Measurements from ENCODE around the gene SLC4A1. TPM values are rescaled to one million over a fixed set of nuclear protein-coding genes. Genes with fewer than 3 reads are reported as not detected.

Gene SLC4A1
- total RNA-seq, 6 experiments from 2014 or later: 0.06 to 31.8 (median 1.2) TPM

DNA sequence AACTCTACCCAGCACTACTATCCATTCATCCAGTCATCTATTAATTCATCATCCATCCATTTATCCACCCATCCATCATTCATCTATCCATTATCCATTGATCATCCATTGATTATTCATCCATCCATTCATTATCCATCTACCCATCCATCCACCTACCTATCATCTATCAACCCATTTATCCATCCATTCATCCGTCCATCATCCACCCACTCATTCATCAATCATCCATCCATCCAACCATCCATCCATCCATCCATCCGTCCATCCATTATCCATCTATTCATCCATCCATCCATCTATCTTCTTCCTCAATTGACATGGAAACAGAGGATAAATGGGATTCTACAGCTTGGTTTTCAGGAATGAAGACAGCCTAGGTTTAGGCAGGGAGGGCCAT lies 12.0 kb downstream of the SLC4A1 start:
- H3K36me3 ChIP-seq: no peaks in the 10 kb centered on the region
- H3K4me1 ChIP-seq: no peaks in the 10 kb centered on the region
- no peak overlapping the region for H3K4me3 ChIP-seq
- intact Hi-C loops (cut with DNase I): no loop called here
- TF ChIP-seq CTCF (IDR thresholded peaks at IDR 0.05): no peak
- no peak for TF ChIP-seq POLR2A (IDR thresholded peaks at IDR 0.05)
- H3K27me3 ChIP-seq: no peaks in the 10 kb centered on the region
- DNase-seq: no peak
- no peak overlapping the region for H3K27ac ChIP-seq
- 72% methylated on average over 2 of the region's 2 CpGs for WGBS (ENCODE audit: insufficient coverage, low coverage, low lambda C conversion rate, missing lambda C conversion rate)
- ATAC-seq: no peak
- no peaks in the 10 kb centered on the region for H3K9me3 ChIP-seq

DNA sequence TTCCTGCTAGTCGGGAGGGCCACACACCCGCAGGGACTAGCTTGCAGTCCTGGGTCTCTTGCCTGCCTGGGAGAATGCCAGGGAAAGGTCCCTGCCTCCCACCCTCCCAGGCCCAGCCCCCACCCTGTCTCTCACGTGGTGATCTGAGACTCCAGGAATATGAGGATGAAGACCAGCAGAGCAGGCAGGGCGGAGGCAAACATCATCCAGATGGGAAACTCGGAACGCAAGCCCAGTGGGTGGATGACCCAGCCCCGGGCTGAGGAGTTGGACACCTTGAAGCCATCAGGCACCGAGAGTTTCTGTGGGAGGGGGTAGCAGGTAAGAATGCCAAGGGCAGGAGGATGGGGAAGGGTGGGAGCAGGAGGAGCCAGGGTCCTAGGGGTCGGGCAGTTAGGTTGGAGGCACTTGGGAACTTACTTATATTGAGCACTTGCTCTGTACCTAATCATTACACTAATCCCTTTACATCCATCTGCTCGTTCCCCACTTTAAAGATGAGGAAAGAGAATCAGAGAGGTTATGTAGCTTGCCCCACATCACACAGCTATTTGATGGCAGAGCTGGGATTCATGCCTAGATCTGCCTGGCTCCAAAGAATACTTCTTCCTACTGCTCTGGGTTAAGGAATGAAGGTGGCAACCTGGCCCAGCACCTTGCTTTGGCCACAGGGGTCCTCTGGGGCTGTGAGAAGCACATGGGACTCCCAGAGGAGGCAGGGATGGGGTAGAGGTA lies 13.4 kb downstream of the SLC4A1 start:
- WGBS (ENCODE audit: insufficient coverage, low coverage, low lambda C conversion rate, missing lambda C conversion rate): 72% methylated on average over 8 of the region's 10 CpGs
- ATAC-seq: no peak
- Histone ChIP-seq H3K36me3 (no peaks in the 10 kb centered on the region), H3K27ac (no peak overlapping the region), H3K27me3 (no peaks in the 10 kb centered on the region), H3K4me1 (no peaks in the 10 kb centered on the region), H3K4me3 (no peak overlapping the region), H3K9me3 (no peaks in the 10 kb centered on the region)
- intact Hi-C loops (cut with DNase I): no loop called here
- TF ChIP-seq POLR2A (IDR thresholded peaks at IDR 0.05) (no peak), CTCF (IDR thresholded peaks at IDR 0.05) (no peak)
- no peak for DNase-seq

GRCh38 chr17:44253006-44253405 lies 14.9 kb downstream of the SLC4A1 start:
- Histone ChIP-seq H3K4me1 (peaks cover 0 to 4% (median under 1%) of the 10 kb centered on the region in 4 donors), H3K27ac (no peak overlapping the region), H3K4me3 (no peak overlapping the region), H3K36me3 (no peaks in the 10 kb centered on the region), H3K9me3 (no peaks in the 10 kb centered on the region), H3K27me3 (no peaks in the 10 kb centered on the region)
- WGBS (ENCODE audit: insufficient coverage, low coverage, low lambda C conversion rate, missing lambda C conversion rate): 74% methylated on average over 6 of the region's 14 CpGs
- intact Hi-C loops (cut with DNase I): no loop called here
- DNase-seq: no peak
- TF ChIP-seq CTCF (IDR thresholded peaks at IDR 0.05): no peak
- no peak for TF ChIP-seq POLR2A (IDR thresholded peaks at IDR 0.05)
- no peak for ATAC-seq

GRCh38 chr17:44251062-44251461 lies 16.9 kb downstream of the SLC4A1 start:
- DNase-seq (no peak), ATAC-seq (no peak)
- Histone ChIP-seq H3K4me3 (no peak overlapping the region), H3K4me1 (peaks cover 0 to 19% (median 8%) of the 10 kb centered on the region in 4 donors), H3K36me3 (no peaks in the 10 kb centered on the region), H3K27ac (no peak overlapping the region), H3K27me3 (no peaks in the 10 kb centered on the region), H3K9me3 (no peaks in the 10 kb centered on the region)
- 100% methylated on average over 1 of the region's 17 CpGs for WGBS (ENCODE audit: insufficient coverage, low coverage, low lambda C conversion rate, missing lambda C conversion rate)
- intact Hi-C loops (cut with DNase I): no loop called here
- TF ChIP-seq CTCF (IDR thresholded peaks at IDR 0.05): no peak
- no peak for TF ChIP-seq POLR2A (IDR thresholded peaks at IDR 0.05)

Data from right lobe of liver (tissue), 6 donors.